HG02642 (cell line): Measurements from ENCODE around the gene DOK6.

Experiments used
- ATAC-seq: cut with Tn5 transposase; IDR thresholded peaks from one replicate; pipeline ENCODE4 v1.9.1; 2021; ENCODE audit warnings: mild to moderate bottlenecking; ENCODE audit not compliant: unreplicated experiment, poor library complexity

DOK6 gene

DNA sequence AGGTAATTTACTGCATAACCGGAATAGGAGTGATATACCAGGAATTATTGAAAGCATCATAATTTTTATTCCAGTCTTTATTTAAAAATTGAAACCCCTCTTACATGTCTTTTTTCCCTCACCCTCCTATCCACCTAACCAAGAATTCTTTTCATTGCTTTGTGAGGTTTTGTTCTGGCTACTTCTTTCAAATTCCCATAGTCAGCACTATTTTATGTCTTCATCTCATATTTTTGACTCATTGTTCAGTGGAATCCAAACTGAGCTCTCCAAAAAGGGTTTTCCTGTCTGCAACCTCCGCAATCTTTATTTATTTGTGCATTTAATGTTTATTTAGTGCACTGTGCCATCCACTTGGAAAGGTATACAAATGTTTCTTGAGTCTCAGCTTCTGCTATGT lies 128.5 kb downstream of the DOK6 start:
- ATAC-seq = no peak

DNA sequence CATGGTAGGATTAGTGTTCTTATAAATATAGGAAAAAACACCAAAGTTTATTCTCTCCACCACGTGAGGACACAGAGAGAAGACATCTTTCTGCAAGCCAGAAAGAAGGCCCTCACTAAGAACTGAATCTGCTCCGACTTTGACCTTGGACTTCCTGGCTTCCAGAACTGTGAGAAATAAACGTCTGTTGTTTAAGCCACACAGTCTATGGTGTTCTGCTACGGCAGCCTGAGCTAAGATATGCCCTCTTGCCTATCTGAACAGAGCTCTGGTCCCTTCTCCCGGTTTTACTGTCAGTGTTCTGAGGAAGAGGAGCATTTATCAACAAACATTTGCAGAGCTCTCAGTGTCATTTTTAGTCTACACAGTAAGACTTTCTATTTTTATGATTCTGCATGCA lies 131.3 kb downstream of the DOK6 start:
- ATAC-seq = no peak

DNA sequence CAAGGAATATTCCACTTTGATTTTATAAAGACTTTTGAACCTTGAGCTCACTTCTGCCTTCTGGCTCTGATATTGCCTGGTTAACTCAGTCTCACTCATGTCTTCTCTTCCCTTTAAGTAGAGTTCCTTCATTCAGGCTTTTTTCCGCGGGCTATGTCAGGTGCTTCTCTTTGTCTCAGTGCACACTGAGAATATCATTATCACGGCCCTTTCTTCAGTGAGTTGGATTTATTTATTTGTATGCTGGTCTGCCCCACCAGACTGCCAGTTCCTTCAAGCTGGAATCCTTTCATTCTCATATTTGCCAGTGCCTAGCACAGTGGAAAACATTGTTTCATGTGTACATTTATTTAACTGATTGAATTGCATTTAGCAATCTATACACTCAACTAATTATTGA lies 136.5 kb downstream of the DOK6 start:
- no peak for ATAC-seq

DNA sequence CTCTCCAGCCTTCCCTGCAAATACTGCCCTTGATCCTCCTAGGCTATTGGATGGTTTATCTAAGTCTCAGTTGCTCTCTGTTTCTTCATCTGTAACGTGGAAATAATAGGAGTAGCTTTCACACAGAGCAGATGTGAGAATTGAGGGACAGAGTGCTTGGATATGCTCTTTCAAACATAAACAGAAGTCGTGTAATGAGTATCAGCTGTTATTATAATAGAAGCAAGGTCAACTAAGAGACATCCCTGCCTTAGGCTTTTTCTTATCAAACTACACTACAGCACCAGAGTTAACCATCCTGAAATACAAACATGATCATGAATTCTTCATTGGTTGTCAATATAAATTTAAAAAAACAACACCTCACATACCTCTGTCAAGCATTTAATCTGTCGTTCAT lies 138.2 kb downstream of the DOK6 start:
- no peak for ATAC-seq

DNA sequence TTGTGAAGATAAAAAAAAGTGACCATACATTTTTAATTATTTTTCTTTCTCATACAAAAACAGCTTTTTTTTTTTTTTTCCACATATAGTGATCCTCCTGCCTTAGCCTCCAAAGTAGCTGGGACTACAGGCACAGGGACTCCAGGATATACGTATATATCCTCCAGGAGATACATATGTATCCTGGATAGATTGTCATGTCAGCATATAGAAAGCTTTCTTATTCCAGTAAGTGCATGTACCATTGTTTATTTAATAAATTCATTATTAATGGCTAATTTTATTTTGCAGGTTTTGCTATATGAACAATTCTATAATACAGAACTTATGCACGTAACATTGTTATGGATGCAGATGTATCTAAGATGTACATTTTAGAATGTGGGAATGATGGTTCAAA lies 138.7 kb downstream of the DOK6 start:
- ATAC-seq = no peak

DNA sequence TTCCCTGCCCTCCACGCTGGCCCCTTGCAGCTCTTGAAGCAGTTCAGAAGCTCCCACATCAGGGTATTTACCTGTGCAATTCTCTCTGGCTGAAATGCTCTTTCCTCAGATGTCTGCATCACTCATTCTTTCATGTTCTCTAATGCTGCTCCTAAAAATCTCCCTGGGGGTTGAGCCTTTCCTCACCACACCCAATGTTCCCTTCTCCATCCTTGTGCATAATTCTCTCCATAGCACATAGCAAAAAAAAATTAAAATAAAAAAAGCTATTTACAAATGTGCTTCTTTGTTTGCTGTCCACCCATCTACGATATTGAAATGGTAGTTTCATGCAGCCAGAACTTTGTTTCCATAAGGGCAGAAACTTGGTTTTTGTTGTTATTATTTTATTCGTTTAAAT lies 155.5 kb downstream of the DOK6 start:
- no peak for ATAC-seq

DNA sequence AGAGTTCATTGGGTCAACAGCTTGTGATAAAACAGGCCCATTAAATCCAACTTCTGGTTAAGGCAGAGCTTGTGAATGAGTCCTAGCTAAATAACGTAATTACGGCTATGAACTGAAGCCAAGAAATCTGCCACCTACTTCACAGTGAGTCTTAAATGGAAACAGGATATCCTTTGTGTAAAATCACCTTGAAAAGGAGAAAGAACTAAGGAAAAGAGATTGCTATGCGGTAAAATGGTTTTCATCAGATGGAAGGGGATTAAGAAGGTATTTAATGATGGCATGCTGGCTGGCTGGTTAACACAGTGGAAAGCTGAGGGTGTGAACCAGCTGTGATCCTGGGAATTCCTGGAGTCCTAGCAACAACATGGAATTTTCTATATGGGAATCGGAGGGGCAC lies 156.6 kb downstream of the DOK6 start:
- no peak for ATAC-seq

DNA sequence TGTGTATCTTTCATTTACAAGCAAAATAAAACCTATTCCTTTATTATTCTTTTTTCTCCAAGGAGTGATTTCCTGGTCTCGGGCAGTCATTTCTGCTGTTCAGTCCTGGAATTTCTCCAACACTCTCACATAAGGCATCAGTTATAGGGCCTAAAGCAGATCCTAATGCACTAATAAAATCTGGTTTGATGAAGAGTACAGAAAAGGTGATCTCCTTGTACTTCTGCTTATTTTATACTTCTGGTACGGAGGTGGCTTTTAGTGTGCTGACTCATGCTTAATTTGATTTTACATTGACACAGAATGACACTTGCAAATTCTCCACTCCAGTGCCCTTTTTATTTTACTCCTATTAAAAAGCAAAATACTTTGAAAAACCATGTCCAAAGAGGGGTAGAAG lies 157.4 kb downstream of the DOK6 start:
- ATAC-seq = no peak

DNA sequence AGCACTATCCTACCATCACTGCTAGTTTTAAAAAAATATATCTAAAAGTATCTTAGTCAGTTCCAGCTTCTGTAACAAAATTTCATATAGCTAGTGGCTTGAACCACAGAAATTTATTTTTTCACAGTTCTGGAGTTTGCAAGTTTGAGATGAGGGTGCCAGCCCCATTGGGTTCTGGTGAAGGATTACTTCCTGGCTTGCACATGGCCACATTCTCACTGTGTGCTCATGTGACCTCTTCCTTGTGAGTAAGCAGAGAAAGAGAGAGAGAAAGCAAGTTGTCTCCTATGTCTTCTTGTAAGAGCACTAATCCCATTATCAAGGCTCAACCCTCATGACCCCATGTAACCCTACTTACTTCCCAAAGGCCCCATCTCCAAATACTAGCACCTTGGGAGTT lies 158.9 kb downstream of the DOK6 start:
- ATAC-seq = no peak

DNA sequence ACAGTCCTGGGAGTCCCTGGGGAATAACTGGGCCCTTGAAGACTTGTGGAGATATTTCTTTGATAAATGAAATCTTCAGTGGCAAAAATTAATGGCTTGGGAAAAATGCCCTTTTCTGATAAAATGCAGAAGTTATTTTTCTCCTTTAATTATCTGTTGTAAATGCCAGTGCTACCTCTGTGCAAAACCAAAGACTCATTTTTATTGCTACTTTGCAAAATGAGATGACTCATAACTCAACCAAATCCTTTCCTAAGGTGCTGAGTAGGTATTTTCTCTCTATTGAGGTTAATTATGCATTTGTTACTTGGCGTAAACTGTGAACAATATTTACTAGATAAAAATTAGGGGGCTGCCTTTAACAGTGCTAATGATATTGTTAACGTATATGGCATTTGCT lies 163.9 kb downstream of the DOK6 start:
- no peak for ATAC-seq

DNA sequence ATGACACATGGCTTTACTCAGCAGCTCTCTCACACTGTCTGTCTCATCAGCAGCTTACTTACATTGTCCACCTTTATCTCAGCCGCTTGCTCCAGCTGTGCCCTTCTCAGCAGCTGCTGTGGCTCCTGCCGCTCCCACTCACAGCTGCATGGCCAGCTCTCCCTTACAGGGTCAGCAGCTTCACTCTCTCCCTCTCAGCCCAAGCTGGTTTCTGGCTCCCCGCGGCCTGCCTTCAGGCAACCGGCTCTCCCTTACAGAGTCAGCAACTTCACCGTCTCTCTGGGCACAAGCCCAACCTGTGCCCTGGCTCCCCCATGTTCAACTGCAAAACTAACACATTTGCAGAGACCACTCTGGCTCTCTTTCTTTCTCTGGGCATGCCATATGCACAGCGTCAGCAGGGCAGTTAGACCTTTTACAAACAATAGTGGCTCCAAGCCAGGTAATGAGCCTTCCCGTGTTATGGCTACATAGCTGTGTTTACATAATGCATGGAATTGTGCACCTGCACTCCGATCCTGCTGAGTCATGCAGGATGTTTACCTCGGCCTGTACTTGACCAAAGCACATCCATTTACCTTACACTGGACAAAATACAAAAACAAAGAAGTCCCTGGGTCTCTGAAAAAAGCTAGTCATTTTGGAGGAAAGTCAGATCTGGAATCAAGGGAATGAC lies 167.3 kb downstream of the DOK6 start:
- no peak for ATAC-seq

DNA sequence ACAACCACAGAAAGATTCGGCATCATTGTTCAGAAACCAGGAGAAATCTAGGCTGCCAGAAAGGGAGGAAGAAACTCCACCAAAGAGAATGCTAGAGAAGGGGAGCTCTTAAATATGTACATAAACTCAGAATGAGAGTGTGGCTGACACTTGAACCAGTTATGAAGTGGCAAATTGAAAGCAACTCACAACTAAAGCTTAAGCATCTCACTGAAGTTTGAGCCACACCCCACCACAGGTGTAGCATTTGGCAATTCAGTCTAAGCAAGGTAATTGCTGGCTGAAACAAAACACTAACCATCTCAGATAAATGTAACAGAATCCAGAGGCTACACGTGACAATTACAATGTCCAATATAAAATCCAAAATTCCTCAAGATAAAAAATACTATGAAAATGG lies 168.4 kb downstream of the DOK6 start:
- ATAC-seq = no peak

DNA sequence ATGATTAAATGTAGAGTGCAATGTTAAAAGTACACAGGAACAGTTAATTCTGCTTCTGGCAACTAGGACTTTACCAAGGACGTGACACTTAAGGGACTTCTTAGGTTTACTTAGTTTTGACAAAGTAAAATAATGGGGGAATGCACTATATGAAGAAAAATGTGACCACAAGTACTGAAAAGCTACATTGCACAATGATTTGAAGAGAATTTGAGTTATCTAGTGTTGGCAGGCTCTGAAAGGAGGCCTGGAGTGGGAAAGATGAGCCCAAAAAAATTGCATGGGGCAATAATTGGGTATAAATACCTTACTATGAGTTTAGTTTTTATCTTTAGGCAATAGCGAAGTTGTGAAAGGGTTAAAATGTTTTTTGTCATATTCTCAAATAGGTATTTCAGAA lies 173.7 kb downstream of the DOK6 start:
- no peak for ATAC-seq

DNA sequence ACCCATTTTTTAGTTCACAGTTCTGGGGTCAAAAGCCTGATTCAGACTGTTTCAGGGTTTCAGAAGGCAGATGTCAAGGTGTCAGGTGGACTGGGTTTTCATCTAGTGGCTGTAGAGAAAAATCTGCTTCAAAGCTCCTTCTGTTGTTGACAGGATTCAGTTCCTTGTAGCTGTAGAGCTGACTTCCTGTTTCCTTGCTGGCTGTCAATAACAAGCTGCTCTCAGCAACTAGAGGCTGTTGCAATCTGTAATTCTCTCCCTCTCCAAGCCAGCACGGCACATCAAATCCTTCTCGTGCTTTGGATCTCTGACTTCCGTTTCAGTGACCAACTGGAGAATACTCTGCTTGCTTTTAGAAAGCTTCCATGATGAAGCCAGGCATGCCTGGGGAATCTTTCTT lies 179.4 kb downstream of the DOK6 start:
- ATAC-seq = peak; percentile 76

DNA sequence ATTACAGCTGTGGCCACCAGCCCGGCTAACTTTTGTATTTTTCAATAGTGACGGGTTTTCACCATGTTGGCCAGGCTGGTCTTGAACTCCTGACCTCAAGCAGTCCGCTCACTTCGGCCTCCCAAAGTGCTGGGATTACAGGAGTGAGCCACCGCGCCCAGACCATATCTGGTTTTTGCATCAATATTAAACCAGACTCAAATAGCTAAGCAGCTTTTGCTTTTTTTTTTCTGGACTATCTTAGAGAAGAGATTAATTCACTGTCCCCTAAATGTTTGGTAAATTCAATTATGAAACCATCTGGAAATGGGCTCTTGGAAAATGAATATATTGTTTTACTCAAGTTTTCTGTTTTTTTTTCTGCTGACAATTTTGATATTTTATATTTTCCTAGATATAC lies 183.7 kb downstream of the DOK6 start:
- no peak for ATAC-seq

DNA sequence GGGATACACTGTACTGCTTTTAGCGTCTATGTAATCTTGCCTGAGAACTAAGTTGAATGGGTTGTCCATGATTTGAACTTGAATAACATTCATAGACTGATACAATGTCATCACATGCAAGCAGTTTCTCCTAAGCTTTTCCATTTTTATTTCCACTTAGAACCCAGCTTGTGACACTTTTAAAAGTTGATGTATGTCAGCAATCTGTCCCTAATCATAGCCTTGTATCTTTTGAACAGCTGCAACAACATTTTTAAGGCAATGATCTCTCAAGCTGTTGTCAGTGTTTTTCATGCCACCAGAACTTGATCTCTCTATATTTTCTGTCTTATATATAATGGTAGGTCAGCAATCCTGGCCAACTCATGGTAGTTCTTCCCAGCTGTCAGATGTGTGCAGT lies 185.0 kb downstream of the DOK6 start:
- ATAC-seq = no peak

DNA sequence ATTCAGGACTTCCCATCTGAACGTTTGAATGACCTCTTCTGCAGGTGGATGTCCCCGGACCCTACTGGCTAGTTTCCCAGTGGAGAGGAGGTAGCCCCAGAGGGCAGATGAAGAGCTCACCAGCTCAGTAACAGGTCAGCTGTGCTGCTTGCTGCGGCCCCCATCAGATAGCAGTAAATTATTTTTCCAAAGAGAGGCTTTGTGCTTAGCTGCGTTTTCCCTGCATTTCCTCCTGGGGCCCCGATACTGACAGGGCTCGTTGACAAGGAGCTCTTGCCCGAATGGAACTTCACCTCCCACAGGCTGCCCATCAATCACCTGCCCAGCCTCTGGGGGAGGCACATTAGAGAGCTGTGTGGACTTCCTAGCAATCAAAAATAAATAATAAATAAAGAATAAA lies 185.8 kb downstream of the DOK6 start:
- ATAC-seq = no peak

DNA sequence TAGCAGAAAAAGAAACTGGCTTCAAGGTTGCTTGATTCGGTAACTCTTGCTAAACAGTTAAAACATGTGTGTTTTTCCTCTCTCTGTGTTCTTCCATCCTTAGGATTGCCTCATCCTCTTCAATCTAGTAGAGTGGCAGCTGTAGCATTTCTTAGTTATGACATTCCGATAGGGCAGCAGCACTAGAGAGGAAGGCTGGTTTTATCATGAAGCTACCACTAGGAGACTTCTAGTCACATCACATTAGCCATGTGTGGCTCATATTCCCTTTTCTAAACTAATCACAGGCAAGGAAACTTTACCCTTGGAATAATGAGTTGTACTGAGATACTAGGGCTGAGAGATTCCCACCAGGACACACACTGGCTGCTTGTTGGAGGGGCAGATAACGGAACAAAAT lies 187.6 kb downstream of the DOK6 start:
- ATAC-seq = no peak

DNA sequence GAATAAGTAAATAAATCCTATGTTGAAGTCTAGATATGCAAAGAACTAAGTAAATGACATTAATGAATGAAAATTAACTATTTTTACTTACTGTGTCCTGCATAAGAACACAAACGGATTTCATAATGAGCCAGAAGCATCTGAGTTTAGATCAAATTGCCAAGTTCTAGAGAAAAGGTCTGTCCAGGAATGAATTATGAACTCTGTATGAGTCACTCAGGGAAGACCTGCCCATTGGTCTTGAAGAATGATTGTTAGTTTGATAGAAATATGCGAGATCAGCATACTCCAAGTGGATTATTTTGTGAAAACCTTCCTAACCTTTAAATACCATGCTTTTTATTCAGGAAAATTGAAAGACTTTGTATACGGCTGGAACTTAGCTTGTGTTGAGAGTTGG lies 189.5 kb downstream of the DOK6 start:
- no peak for ATAC-seq

DNA sequence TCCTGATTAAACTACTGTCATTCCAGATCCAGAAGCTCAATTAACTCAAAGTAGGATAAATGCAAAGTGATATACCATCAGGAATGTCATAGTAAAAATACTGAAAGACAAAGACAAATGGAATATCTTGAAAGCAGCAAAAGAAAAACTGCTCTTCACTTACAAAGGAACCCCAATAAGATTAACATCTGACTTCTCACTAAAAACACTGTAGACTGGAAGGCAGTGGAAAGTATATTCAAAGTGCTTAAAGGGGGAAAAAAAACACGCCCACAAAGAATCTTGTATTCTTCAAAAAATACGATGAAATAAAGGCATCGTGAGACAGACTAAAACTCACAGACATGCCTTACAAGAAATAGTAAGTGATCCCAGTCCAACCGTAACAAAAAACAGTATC lies 195.7 kb downstream of the DOK6 start:
- no peak for ATAC-seq

DNA sequence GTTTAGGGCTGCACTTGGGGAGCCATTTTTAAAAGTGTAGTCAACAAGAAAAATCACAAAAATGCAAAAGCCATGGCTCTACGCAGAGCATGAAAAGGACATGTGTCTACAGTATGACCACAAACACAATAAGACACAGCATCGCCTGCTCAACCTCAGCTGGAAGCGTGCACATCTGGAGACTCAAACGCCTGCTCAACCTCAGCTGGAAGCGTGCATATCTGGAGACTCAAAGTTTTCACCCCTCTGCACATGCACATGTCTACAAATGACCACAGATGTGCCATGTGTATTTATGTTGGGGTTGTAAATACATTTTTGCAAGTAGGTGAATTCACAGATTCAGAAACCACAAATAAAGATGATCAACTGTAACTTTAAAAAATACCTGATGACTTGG lies 196.9 kb downstream of the DOK6 start:
- no peak for ATAC-seq

DNA sequence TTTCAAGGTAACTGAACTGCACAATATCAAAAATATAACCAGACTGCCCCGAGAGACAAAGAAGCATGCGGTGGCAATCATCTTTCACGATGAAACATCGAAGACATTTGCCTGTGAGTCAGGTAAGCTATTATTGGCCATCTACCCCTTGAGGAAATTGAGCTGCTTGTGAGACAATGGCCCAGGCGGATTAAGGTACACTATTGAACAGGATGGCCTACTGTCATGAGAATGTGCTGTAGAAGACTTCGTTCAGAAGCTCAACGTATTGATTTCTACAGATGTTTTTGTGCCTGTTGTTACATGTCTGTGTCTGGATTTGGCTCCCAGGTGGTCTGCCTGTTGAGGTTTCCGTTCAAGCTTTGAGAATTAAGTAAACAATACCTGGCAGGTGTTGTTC lies 198.7 kb downstream of the DOK6 start:
- ATAC-seq = no peak

DNA sequence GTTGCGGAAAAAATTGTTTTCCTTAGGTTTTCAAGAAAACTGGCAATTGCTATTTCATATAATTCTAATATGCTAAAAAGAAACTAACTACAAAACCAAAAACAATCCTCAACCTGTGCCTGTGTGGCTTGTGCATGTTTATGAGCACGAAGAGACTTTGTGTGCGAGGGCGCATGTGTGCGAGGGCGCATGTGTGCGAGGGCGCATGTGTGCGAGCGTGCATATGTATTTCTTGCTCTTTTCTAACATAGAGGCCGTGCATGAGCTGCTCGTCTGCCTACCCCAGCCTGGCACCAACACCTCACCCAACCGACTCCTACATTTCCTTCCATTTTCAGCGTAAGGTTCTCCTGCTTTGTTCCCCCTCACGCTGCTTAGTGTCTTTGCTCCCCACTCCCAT lies 211.6 kb downstream of the DOK6 start:
- ATAC-seq = no peak
